HUES64 (cell line): ENCODE results near the gene CSGALNACT2.
A peak's percentile ranks its signal among the peaks of the same experiment; 100 is the strongest.

ENCODE experiments used
- H3K27ac ChIP-seq: 2 replicates; pipeline ENCODE4 v1.7.0; 2013; ENCODE audit warnings: low read depth, low read length, inconsistent platforms
- H3K27me3 ChIP-seq: 2 replicates; pipeline ENCODE4 v1.6.1; 2013; ENCODE audit warnings: mild to moderate bottlenecking, low read length; ENCODE audit not compliant: insufficient read depth
- H3K36me3 ChIP-seq: 2 replicates; pipeline ENCODE4 v1.6.1; 2013; ENCODE audit warnings: mild to moderate bottlenecking, low read length; ENCODE audit not compliant: insufficient read depth
- H3K4me1 ChIP-seq: 2 replicates; pipeline ENCODE4 v1.6.1; 2013; ENCODE audit warnings: mild to moderate bottlenecking, low read length, moderate library complexity; ENCODE audit not compliant: insufficient read depth
- H3K4me3 ChIP-seq: 2 replicates; pipeline ENCODE4 v1.5.1; 2013; ENCODE audit warnings: mild to moderate bottlenecking, low read length, moderate library complexity
- H3K9ac ChIP-seq: 2 replicates; pipeline ENCODE4 v1.6.1; 2013; ENCODE audit warnings: mild to moderate bottlenecking, low read depth, low read length
- H3K9me3 ChIP-seq: 2 replicates; pipeline ENCODE4 v1.6.1; 2013; ENCODE audit warnings: low read depth, low read length; ENCODE audit not compliant: insufficient read depth
- WGBS: fragments of 150-250, 120-280 bp; methylation state at CpG from one replicate; pipeline ENCODE4 v1.1.7; 2013; ENCODE audit warnings: missing lambda C conversion rate; 5-methylcytosine and 5-hydroxymethylcytosine counted together

CSGALNACT2 gene

DNA sequence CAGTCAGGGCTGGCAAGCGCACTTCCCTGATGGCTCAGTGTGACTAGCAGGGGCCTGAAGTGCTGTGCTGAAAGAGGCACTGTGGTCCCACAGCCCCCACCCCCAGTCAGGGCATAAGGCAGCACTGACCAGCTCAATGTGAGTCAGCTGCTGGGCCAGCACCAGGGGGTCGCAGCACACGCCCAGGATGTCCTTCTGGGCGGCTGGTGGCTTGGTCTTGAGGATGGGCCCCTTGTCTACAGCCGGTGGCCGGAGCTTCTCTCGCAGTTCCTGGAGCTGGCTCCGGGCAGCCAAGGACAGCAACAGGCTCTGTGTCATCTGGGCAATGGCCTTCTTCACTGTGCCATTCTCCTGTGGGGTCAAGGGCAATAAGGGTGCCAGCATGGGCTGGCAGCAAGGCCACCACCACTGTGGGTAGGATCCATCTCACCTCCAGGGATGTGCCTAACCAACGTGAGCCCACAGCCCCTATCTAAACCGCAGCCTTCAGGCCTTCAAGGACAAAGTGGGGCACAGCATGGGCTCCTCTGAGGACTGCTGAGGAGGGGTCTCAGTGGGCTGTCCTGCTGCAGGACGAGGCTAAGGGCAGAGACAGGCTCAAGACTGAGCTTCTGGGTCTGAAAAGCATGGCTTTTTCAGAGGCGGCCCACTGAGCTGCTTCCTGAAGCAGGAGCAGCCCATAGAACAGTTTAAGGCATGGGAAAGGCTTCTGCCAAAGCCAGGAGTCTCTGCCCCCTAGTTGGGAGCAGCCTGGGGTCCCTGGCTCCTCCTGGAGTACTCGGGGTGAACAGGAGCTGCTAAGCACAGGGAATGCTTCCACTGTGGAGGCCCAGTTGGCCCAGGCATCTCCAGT lies 62.5 kb downstream of the CSGALNACT2 start:
- no peak overlapping the region for H3K9ac ChIP-seq
- H3K4me1 ChIP-seq = no peaks in the 10 kb centered on the region
- H3K9me3 ChIP-seq = no peaks in the 10 kb centered on the region
- no peaks in the 10 kb centered on the region for H3K27me3 ChIP-seq
- H3K27ac ChIP-seq = no peak overlapping the region
- no peak overlapping the region for H3K4me3 ChIP-seq
- peaks cover 48% of the 10 kb centered on the region for H3K36me3 ChIP-seq
- 93% methylated on average over 13 of the region's 13 CpGs for WGBS

DNA sequence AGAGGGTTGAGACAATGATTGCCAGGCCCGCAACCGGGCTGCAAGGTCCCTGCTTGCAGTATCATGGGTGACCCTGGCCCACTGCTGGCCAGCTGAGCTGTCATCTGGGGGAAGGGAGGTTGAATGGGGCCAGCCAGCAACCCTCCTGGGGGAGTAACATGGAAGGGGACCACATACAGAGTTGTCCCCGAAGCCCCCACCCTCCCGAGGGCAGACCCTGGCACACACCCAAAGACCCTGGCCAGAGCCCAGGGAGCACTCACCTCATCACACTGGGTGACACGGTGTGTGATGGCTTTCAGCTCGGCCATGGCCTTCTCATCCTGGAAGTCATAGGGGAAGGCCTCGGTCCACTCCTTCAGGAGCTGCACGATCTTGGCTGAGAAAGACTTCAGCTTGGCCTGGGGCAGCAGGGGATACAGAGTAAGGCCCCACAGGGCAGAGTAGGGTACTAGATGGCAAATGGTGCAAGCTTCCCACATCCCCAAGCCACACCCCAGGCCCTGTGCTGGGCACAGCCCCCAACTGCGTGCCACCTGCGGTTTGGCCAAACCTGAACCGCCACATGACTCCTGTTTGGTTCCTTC lies 63.4 kb downstream of the CSGALNACT2 start:
- H3K9ac ChIP-seq = no peak overlapping the region
- no peaks in the 10 kb centered on the region for H3K27me3 ChIP-seq
- peaks cover 39% of the 10 kb centered on the region for H3K36me3 ChIP-seq
- 94% methylated on average over 11 of the region's 11 CpGs for WGBS
- no peaks in the 10 kb centered on the region for H3K9me3 ChIP-seq
- H3K4me3 ChIP-seq = peak overlapping the region; percentile 85
- no peaks in the 10 kb centered on the region for H3K4me1 ChIP-seq
- H3K27ac ChIP-seq = no peak overlapping the region

DNA sequence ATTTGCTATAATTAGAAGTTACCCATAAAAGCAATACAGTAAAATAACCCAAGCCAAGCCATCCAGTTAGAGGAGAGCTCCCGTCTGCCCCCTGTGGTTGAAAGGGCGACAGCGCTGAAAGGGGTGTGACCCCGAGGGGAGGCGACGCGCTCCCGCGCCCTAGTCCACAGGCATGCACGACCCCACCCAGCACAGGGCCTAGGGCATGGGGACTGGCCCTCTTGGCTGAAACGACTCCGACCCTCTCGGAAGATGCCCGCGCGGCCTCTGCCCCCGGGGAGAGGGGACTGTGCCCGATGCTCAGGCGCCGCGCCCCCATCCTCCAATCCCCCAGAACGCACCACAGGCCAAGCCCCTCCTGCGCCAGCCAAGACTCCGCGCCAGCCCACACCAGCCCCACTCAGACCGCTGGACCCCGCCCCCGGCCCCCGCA lies 64.0 kb downstream of the CSGALNACT2 start:
- Histone ChIP-seq H3K36me3 (peaks cover 33% of the 10 kb centered on the region), H3K4me1 (no peaks in the 10 kb centered on the region), H3K4me3 (peak overlapping the region; percentile 85), H3K27ac (no peak overlapping the region), H3K9me3 (no peaks in the 10 kb centered on the region), H3K27me3 (no peaks in the 10 kb centered on the region), H3K9ac (peak overlapping the region; percentile 47; the same call in 1 of the 2 replicates)
- WGBS = under 1% methylated on average over 29 of the region's 29 CpGs

DNA sequence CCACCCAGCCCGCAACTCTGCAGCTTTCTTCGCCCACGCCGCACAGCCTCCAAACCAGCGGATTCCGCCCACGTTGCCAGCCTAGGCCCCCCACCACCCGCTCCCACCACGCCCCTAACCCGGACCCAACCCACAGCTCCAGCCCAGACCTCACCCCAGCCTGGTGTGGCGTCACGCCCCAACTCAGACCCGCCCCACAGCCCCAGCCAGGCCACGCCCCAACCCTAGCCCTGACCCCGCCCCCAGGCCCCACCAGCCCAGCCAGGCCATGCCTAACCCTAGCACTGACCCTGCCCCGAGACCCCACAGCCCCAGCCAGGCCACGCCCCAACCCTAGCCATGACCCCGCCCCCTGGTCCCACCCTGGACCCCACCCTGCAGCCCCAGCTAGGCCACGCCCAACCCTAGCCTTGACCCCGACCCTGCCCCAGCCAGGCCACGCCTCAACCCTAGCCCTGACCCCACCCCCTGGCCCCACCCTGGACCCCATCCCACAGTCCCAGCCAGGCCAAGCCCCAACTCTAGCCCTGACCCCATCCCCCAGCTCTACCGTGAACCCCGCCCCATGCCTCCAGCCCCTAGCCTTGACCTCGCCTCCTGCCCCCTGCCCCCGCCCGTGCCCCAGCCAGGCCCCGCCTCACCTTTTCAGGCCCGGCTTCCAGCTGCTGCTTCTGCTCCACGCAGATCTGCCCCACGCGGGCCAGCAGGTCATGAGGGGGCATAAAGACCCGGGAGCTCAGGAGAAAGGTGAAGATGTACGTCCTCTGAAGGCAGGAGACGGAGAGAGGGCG lies 64.6 kb downstream of the CSGALNACT2 start:
- Histone ChIP-seq H3K36me3 (peaks cover 27% of the 10 kb centered on the region), H3K9ac (peak overlapping the region; percentile 70), H3K27ac (no peak overlapping the region; the same call in 1 of the 2 replicates), H3K4me3 (peak overlapping the region; percentile 85), H3K9me3 (no peaks in the 10 kb centered on the region), H3K27me3 (no peaks in the 10 kb centered on the region), H3K4me1 (no peaks in the 10 kb centered on the region)
- 2% methylated on average over 35 of the region's 35 CpGs for WGBS

DNA sequence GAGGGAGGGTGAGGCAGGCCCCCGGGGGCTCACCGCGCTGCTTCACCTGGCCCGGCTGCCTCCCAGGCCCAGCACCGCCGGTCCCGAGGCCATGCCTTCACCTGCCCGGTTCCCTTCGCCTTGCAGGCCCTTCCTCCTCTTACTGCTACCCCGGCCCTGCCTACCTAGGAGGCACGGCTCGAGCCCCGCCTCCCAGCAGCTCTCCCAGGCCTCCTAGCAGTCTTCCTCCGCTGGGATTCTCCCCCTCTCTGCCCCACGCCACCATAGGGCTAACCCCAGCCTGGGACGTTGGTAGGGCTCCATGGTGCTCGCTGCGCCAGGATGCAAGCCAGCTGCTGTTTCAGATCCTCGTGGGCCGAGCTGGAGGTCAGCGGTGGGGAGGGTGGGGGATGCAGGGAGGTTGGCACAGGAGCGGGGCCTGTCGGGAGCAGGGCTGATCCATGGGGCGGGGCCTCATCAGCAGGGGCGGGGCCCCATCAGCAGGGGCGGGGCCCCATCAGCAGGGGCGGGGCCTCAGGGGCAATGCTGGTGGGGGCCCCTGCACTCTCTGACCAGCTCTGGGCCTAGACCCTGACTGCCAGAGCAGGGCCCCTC lies 65.3 kb downstream of the CSGALNACT2 start:
- H3K4me3 ChIP-seq = peak overlapping the region; percentile 84
- H3K9ac ChIP-seq = peak overlapping the region; percentile 70
- 4% methylated on average over 27 of the region's 27 CpGs for WGBS

DNA sequence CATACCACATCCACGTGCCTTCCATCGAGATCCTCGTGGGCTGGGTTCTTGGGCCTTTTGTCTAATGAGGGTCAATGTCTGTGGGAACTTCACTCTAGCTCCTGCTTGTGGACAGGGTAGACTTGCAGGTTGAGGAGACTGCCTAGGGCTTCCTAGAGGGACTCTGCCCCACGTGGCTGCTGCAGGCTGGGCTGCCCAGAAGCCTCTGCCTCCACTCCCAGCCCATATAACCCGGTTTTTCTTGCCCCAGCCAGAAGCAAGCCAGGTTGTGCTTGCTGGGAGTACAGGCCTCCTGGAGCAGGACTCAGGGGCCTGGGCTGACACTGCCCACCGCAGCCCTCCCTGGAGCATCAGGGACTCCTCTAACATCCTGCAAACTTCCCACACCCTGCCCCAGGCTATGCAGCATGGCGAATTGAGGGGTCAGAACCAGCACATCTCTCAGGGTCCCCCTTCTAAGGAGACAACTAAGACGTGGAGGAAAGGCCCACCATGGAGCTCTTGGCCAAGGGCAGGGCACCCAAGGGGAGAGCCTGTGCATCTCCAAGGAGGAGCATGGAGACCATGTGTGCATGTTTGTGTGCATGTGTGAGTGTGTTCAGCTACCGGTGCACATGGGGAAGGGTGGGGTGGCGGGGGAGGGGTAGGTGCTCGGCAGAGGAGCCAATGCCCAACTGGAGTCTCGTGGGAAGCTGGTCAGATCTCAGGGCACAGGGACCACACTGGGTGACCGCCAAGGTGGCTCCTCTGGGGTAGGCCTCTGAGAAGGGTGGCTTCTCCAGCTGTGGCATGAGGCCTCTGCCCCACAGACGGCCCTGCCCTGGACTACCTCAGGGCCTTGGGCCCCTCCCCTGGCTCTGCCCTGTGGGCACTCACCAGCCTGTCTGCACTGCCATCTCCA lies 66.0 kb downstream of the CSGALNACT2 start:
- 77% methylated on average over 14 of the region's 14 CpGs for WGBS
- no peak overlapping the region for H3K4me3 ChIP-seq
- no peaks in the 10 kb centered on the region for H3K4me1 ChIP-seq
- H3K9ac ChIP-seq = no peak overlapping the region
- peaks cover 14% of the 10 kb centered on the region for H3K36me3 ChIP-seq
- H3K27ac ChIP-seq = no peak overlapping the region
- no peaks in the 10 kb centered on the region for H3K9me3 ChIP-seq
- no peaks in the 10 kb centered on the region for H3K27me3 ChIP-seq

More for the DNA sequence above, 65.3 kb downstream of the CSGALNACT2 start:
- no peaks in the 10 kb centered on the region for H3K27me3 ChIP-seq
- no peaks in the 10 kb centered on the region for H3K9me3 ChIP-seq
- no peaks in the 10 kb centered on the region for H3K4me1 ChIP-seq
- no peak overlapping the region; the same call in 1 of the 2 replicates for H3K27ac ChIP-seq
- peaks cover 21% of the 10 kb centered on the region for H3K36me3 ChIP-seq

DNA sequence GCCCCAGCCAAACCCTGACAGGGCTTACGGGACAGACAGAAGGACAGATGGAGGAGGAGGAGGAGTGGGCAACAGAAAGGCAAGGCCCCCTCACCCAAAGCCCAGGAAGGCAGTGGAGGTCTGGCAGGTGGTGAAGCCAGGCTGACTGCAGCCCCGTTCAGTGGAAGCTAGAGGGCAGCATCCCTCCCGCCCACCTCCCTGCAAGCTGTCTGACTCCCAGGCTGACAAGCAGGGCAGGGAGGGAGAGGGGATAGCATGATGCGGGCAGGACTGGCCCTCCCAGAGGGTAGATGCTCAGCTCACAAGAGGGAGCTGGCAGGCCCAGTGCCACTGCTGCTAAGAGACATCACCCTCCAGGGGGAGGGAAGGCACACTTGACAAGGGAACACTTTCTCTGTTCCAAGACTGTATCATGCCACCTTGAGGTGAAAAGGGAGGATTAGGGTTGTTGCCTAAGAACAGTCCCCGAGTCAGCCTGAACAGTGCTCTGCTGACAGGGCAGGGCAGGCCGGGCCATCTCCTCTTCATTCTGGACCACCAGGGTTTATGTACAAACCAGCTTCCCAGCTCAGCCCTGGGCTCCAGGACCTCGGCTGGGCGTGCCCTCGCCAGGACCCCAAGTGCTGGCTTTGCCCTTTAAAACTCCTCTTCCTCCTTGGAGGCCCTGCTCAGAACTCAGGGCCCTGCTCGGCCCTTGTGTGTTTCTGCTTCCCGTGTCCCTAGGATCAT lies 66.9 kb downstream of the CSGALNACT2 start:
- Histone ChIP-seq H3K4me3 (no peak overlapping the region), H3K36me3 (peaks cover 6% of the 10 kb centered on the region), H3K4me1 (no peaks in the 10 kb centered on the region), H3K9ac (no peak overlapping the region), H3K27ac (no peak overlapping the region), H3K27me3 (no peaks in the 10 kb centered on the region), H3K9me3 (no peaks in the 10 kb centered on the region)
- 65% methylated on average over 11 of the region's 11 CpGs for WGBS

DNA sequence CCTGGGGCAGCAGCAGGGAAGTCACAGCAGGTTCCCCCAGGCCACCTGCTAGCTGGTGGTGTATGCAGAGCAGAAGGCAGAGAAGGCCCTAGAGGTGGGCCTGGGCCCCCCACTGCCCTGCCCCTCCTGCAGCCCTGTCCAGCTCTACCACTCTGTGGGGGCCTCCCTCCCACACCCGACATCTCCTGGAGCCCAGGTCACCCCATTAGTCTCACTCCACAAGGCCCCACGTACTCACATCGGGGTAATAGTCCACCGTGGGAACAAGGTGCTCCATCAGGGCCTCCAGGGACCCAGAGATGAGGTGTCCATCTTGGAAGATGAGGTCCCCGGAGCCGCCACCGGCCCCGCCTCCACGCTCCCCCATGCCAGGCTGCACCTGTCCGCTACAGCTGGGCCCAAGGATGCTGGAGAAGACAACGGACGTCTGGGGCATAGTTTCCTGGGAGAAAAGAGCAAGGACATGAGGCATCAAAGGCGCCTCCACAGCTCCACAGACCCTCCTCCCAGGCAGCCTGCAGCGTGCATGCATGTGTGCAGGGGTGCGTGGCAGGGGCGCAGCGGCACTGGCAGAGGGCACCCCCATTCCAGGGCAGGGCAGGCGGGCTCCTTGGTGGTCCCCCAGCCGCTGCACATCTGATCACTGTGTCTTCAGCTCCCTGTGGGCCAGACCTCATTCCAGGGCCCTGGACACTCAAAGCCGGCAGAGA lies 67.6 kb downstream of the CSGALNACT2 start:
- no peaks in the 10 kb centered on the region for H3K36me3 ChIP-seq
- no peaks in the 10 kb centered on the region for H3K9me3 ChIP-seq
- no peak overlapping the region for H3K4me3 ChIP-seq
- no peaks in the 10 kb centered on the region for H3K4me1 ChIP-seq
- WGBS = 92% methylated on average over 20 of the region's 20 CpGs
- no peak overlapping the region for H3K9ac ChIP-seq
- no peaks in the 10 kb centered on the region for H3K27me3 ChIP-seq
- H3K27ac ChIP-seq = no peak overlapping the region

DNA sequence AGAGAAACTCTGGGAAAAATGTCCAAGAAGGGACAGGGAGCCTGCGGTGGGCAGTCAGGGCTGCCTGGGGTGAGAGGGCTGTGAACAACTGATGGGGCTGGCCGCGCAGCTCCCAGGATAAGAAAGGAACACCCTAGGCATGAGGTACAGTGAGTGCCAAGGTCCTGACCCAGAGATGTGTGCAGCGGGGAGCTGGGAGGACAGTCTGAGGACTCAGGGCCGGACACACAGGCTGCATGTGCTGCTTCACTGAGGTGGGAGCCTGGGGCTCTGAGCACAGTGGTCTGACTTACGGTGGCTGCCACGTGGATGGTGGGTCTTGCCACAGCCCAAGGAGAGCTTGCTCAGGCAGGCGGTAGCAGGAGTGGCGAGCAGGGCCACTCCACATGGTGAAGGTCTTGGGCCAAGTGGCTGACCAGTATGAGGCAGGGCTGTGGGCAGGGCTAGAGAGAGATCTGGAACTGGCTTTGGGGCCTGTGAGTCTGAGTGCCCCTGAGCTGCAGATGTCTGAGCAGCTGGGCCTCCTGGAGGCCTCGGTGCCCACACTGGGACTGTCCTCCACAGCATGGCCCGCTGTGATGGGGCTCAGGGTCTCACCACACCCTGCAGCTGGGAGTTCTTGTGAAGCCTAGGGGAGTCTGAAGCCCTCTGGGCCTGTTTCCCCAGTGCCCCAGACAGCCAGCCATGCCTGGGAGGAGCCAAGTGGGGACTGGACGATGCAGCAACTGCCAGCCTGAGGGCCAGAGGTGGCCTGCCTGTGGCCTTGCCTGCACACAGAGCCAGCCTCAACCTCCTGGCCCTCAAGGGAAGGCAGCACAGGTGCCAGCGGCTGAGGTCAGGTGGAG lies 68.4 kb downstream of the CSGALNACT2 start:
- Histone ChIP-seq H3K4me1 (no peaks in the 10 kb centered on the region), H3K9ac (no peak overlapping the region), H3K9me3 (no peaks in the 10 kb centered on the region), H3K27me3 (no peaks in the 10 kb centered on the region), H3K4me3 (no peak overlapping the region), H3K27ac (no peak overlapping the region), H3K36me3 (no peaks in the 10 kb centered on the region)
- WGBS = 92% methylated on average over 13 of the region's 13 CpGs
